Left lung (tissue), 10 donors: ENCODE data around the gene FRYL. TPM values are rescaled to one million over a fixed set of nuclear protein-coding genes. Genes with fewer than 3 reads are reported as not detected.

ENCODE experiments used
- ATAC-seq: fragments of 200-7000 bp; cut with Tn5 transposase; one replicate; pipeline ENCODE4 v1.9.1; 2020; ENCODE audit warnings: moderate library complexity
- DNase-seq, 4 donors: peaks; one replicate each; pipeline ENCODE4 v3.0.0-alpha.2; 2013 to 2020
- H3K27ac ChIP-seq, 2 donors: fragments of 200-600 bp; sonication (generic) in 1 of 2; one replicate each; pipeline versions ENCODE4 v1.5.0 to v1.8.0; 2020 to 2021
- H3K27me3 ChIP-seq, 2 donors: fragments of 200-600 bp; sonication (generic) in 1 of 2; one replicate each; pipeline versions ENCODE4 v1.5.0 to v1.8.0; 2020 to 2021
- H3K36me3 ChIP-seq, 2 donors: fragments of 200-600 bp; sonication (generic) in 1 of 2; one replicate each; pipeline versions ENCODE4 v1.5.0 to v1.8.0; 2020 to 2021
- H3K4me1 ChIP-seq, 2 donors: fragments of 200-600 bp; one replicate each; pipeline ENCODE4 v1.8.0; 2021
- H3K4me3 ChIP-seq, 2 donors: fragments of 200-600 bp; sonication (generic) in 1 of 2; one replicate each; pipeline versions ENCODE4 v1.5.0 to v1.8.0; 2020 to 2021; ENCODE audit warnings: mild to moderate bottlenecking in 1 of 2
- H3K9me3 ChIP-seq, 2 donors: fragments of 200-600 bp; sonication (generic) in 1 of 2; one replicate each; pipeline versions ENCODE4 v1.5.0 to v1.8.0; 2020 to 2021
- intact Hi-C, 2 donors: fragments of 100-400 bp; cut with DNase I; formaldehyde crosslinking; loops; one replicate each; pipeline versions ENCODE4 v1.11.2 to v1.14.2; 2022
- polyA plus RNA-seq, 6 donors: library from polyadenylated mRNA; unstranded; fragments of 120-200 nt; gene quantifications; one replicate each; pipeline ENCODE4 v1.2.1, GENCODE V29; 2013; ENCODE audit not compliant: insufficient read length in 6 of 6
- total RNA-seq, 2 donors: library from RNA; stranded (reverse); fragmentation: NEBNext Ultra II Directional; extraction: Animal tissue kit (Norgen Biotek cat#: 25700); gene quantifications; one replicate each; pipeline ENCODE4 v1.2.1, GENCODE V29; 2021
- TF ChIP-seq, protein P1 (sequence below), 2 donors: fragments of 200-600 bp; sonication (generic) in 1 of 2; IDR thresholded peaks; one replicate each; pipeline versions ENCODE4 v1.5.0 to v1.8.0; 2021; ENCODE audit warnings: antibody characterized with exemption in 2 of 2
- donor health status: DM: no; HTN: yes; CAD: no.
- donor health status: DM: no; HTN: no; CAD: no.

The FRYL gene
- total and polyA plus RNA-seq, 8 donors = 41.9 to 72.7 (median 50.3) TPM

DNA sequence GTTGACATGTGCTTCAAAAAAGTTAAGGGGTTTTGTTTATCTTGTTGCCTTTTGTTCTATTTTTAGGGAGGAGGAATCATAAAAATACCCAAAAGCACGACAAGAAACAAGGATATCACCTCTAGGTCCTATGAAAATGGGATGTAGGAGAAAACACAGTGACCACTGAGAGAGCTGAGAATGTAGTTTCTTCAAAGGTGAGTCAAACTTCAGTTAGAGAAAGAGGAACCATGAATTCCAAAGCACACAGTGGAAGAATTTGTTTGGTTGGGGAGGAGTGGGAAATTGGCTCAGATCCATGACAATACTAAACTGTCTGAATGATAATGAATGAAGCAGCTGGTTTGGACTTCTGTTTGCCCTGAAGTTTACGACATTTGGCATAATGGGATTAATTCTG lies 19.1 kb upstream of the FRYL start:
- Histone ChIP-seq H3K27ac (no peak overlapping the region), H3K4me1 (peaks cover 0 to 4% of the 10 kb centered on the region in 2 donors), H3K9me3 (no peaks in the 10 kb centered on the region), H3K36me3 (no peaks in the 10 kb centered on the region), H3K4me3 (no peak overlapping the region), H3K27me3 (no peaks in the 10 kb centered on the region)
- ATAC-seq (no peak), DNase-seq (no peak)
- intact Hi-C loops = no loop called here
- TF ChIP-seq, protein P1, sequence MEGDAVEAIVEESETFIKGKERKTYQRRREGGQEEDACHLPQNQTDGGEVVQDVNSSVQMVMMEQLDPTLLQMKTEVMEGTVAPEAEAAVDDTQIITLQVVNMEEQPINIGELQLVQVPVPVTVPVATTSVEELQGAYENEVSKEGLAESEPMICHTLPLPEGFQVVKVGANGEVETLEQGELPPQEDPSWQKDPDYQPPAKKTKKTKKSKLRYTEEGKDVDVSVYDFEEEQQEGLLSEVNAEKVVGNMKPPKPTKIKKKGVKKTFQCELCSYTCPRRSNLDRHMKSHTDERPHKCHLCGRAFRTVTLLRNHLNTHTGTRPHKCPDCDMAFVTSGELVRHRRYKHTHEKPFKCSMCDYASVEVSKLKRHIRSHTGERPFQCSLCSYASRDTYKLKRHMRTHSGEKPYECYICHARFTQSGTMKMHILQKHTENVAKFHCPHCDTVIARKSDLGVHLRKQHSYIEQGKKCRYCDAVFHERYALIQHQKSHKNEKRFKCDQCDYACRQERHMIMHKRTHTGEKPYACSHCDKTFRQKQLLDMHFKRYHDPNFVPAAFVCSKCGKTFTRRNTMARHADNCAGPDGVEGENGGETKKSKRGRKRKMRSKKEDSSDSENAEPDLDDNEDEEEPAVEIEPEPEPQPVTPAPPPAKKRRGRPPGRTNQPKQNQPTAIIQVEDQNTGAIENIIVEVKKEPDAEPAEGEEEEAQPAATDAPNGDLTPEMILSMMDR (IDR thresholded peaks at IDR 0.05) = no peak

DNA sequence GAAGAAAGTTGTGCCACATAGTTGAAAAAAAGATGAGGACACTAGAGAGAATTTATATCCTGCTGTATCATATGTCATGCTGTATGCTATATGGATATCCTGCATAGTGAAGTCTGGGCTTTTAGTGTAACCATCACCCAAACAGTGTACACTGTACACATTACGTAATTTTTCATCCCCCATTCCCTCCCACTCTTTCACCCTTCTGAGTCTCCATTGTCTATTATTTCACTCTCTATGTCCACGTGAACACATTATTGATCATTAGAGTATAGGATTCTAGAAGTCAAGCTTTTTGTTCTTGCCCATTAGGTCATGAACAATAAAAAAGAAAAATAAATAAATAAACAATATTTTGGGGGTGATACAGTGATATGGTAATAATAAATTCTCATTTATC lies 18.0 kb upstream of the FRYL start:
- Histone ChIP-seq H3K27me3 (no peaks in the 10 kb centered on the region), H3K27ac (no peak overlapping the region), H3K4me3 (no peak overlapping the region), H3K9me3 (no peaks in the 10 kb centered on the region), H3K4me1 (peaks cover 0 to 4% of the 10 kb centered on the region in 2 donors), H3K36me3 (no peaks in the 10 kb centered on the region)
- TF ChIP-seq, protein P1 (IDR thresholded peaks at IDR 0.05) = no peak
- intact Hi-C loops = no loop called here
- no peak for ATAC-seq
- no peak for DNase-seq

GRCh38 chr4:48796927-48797679 lies 17.0 kb upstream of the FRYL start:
- DNase-seq (no peak), ATAC-seq (no peak)
- H3K4me1 ChIP-seq = no peaks in the 10 kb centered on the region
- no peaks in the 10 kb centered on the region for H3K36me3 ChIP-seq
- intact Hi-C loops = no loop called here
- H3K9me3 ChIP-seq = no peaks in the 10 kb centered on the region
- H3K27ac ChIP-seq = no peak overlapping the region
- H3K27me3 ChIP-seq = no peaks in the 10 kb centered on the region
- no peak overlapping the region for H3K4me3 ChIP-seq
- TF ChIP-seq, protein P1 (IDR thresholded peaks at IDR 0.05) = no peak

GRCh38 chr4:48796191-48796926 lies 16.3 kb upstream of the FRYL start:
- H3K27me3 ChIP-seq = no peaks in the 10 kb centered on the region
- no peak for ATAC-seq
- TF ChIP-seq, protein P1 (IDR thresholded peaks at IDR 0.05) = no peak
- H3K36me3 ChIP-seq = no peaks in the 10 kb centered on the region
- intact Hi-C loops = no loop called here
- no peaks in the 10 kb centered on the region for H3K4me1 ChIP-seq
- H3K9me3 ChIP-seq = no peaks in the 10 kb centered on the region
- H3K27ac ChIP-seq = no peak overlapping the region
- H3K4me3 ChIP-seq = no peak overlapping the region
- no peak for DNase-seq

- TF ChIP-seq, protein P1 (IDR thresholded peaks at IDR 0.05) = no peak
- intact Hi-C loops = no loop called here
- Histone ChIP-seq H3K27ac (no peak overlapping the region), H3K27me3 (no peaks in the 10 kb centered on the region), H3K9me3 (no peaks in the 10 kb centered on the region), H3K4me1 (no peaks in the 10 kb centered on the region), H3K36me3 (no peaks in the 10 kb centered on the region), H3K4me3 (no peak overlapping the region)
- ATAC-seq (no peak), DNase-seq (no peak)
These were observed 15.0 kb upstream of the FRYL start for GRCh38 chr4:48795108-48795507.
